ENCODE data around the gene SPRED3. TPM values are rescaled to one million over a fixed set of nuclear protein-coding genes. Genes with fewer than 3 reads are reported as not detected.

Gene SPRED3
- total and polyA plus RNA-seq, 9 of the 15 experiments (the other 6 are each of a cell fraction or from before 2014, with no cell fraction given): 0.05 to 1.3 (median 0.36) TPM

DNA sequence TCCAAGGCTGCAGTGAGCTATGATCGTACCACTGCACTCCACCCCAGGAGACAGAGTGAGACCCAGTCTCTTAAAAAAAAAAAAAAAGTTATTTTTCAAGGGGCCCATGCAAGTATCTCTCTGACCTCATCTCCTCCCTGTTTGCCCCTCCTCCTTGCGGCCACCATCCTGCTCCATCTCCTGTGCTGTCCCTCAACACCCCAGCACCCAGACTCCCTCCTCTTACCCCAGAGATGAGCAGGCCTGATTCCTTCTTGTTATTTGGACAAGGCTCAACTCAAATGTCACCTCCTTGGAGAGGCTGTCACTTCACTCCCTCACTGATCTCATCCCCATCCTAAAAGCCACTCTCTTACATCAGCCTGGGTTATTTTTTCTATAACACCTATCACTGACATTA is 49.4 kb downstream of the SPRED3 start:
- Histone ChIP-seq H3K9ac (ENCODE audit: insufficient read depth in 1 of 2, low read depth in 2 of 2, low read length in 2 of 2) (no peak overlapping the region), H2AFZ (ENCODE audit: low read depth, low read length) (no peak overlapping the region), H3K27me3 (ENCODE audit: control insufficient read depth in 2 of 2, insufficient read depth in 2 of 2, low read length in 2 of 2) (no peaks in the 10 kb centered on the region), H3K9me1 (ENCODE audit: control insufficient read depth, insufficient read depth, low read length) (no peaks in the 10 kb centered on the region), H3K27ac (ENCODE audit: extremely low read depth, low read depth, low read length) (no peak overlapping the region), H3K79me2 (ENCODE audit: control insufficient read depth, insufficient read depth, low read length) (0 out of 3 replicates have a peak, but pooled peaks cover 6% of the 10 kb centered on the region), H4K20me1 (replicated peaks; ENCODE audit: control insufficient read depth, insufficient read depth, low read length) (no peaks in the 10 kb centered on the region), H3K4me2 (ENCODE audit: insufficient read depth, low read length) (no peak overlapping the region), H3K9me3 (replicated peaks; ENCODE audit: control insufficient read depth, insufficient read depth, low read depth, low read length) (no peaks in the 10 kb centered on the region), H3K4me3 (no peak overlapping the region), H3K36me3 (ENCODE audit: control insufficient read depth, insufficient read depth, low read length) (no peaks in the 10 kb centered on the region), H3K4me1 (replicated peaks in 1 of 2; ENCODE audit: control insufficient read depth in 2 of 2, insufficient read depth in 2 of 2, low read length in 2 of 2) (peaks cover 18 to 40% of the 10 kb centered on the region in 2 experiments)
- 100% methylated on average over 1 of the region's 2 CpGs for whole genome bisulfite sequencing (ENCODE audit: insufficient coverage, low coverage, missing lambda C conversion rate)
- intact Hi-C loops (cut with micrococcal nuclease) (no loop called here), in situ Hi-C loops (cut with MboI) (no loop called here)
- BruUV-seq (replicated peaks): no TSS peak
- POLR2A ChIA-PET: interaction anchor here (1.3 kb wide), 1 partner anchor 14 kb away, joined by 6 read pairs; no protein-coding TSS in a partner anchor
- ATAC-seq (no peak), DNase-seq (ENCODE audit: extremely low read depth in 1 of 4, low spot score in 3 of 4) (no peak), FAIRE-seq (no peak)
- CTCF ChIA-PET (ENCODE audit: low intra/inter-chr PET ratio): no interaction called here
- TF ChIP-seq, protein P1, sequence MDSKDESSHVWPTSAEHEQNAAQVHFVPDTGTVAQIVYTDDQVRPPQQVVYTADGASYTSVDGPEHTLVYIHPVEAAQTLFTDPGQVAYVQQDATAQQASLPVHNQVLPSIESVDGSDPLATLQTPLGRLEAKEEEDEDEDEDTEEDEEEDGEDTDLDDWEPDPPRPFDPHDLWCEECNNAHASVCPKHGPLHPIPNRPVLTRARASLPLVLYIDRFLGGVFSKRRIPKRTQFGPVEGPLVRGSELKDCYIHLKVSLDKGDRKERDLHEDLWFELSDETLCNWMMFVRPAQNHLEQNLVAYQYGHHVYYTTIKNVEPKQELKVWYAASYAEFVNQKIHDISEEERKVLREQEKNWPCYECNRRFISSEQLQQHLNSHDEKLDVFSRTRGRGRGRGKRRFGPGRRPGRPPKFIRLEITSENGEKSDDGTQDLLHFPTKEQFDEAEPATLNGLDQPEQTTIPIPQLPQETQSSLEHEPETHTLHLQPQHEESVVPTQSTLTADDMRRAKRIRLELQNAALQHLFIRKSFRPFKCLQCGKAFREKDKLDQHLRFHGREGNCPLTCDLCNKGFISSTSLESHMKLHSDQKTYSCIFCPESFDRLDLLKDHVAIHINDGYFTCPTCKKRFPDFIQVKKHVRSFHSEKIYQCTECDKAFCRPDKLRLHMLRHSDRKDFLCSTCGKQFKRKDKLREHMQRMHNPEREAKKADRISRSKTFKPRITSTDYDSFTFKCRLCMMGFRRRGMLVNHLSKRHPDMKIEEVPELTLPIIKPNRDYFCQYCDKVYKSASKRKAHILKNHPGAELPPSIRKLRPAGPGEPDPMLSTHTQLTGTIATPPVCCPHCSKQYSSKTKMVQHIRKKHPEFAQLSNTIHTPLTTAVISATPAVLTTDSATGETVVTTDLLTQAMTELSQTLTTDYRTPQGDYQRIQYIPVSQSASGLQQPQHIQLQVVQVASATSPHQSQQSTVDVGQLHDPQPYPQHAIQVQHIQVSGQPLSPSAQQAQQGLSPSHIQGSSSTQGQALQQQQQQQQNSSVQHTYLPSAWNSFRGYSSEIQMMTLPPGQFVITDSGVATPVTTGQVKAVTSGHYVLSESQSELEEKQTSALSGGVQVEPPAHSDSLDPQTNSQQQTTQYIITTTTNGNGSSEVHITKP (IDR thresholded peaks at IDR 0.05; ENCODE audit: partially characterized antibody): peak; percentile 19
- no peak for TF ChIP-seq ZBED1 (IDR thresholded peaks at IDR 0.05)
- no peak for TF ChIP-seq ZNF347 (CRISPR knock-in tag; IDR thresholded peaks at IDR 0.05; ENCODE audit: low read depth)
- TF ChIP-seq, protein P2, sequence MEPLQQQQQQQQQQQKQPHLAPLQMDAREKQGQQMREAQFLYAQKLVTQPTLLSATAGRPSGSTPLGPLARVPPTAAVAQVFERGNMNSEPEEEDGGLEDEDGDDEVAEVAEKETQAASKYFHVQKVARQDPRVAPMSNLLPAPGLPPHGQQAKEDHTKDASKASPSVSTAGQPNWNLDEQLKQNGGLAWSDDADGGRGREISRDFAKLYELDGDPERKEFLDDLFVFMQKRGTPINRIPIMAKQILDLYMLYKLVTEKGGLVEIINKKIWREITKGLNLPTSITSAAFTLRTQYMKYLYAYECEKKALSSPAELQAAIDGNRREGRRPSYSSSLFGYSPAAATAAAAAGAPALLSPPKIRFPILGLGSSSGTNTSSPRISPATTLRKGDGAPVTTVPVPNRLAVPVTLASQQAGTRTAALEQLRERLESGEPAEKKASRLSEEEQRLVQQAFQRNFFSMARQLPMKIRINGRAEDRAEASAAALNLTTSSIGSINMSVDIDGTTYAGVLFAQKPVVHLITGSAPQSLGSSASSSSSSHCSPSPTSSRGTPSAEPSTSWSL (CRISPR knock-in tag; IDR thresholded peaks at IDR 0.05; ENCODE audit: borderline replicate concordance): no peak
- no peak for TF ChIP-seq PURB (CRISPR knock-in tag; IDR thresholded peaks at IDR 0.05; ENCODE audit: low read depth)
- TF ChIP-seq HNRNPK (IDR thresholded peaks at IDR 0.05; ENCODE audit: low read depth, low read length, poor library complexity, severe bottlenecking): no peak
- no peak for TF ChIP-seq MTA3 (IDR thresholded peaks at IDR 0.05; ENCODE audit: borderline replicate concordance)
- no peak for TF ChIP-seq TCFL5 (CRISPR knock-in tag; conservative IDR thresholded peaks at IDR 0.05)
- TF ChIP-seq, protein P3, sequence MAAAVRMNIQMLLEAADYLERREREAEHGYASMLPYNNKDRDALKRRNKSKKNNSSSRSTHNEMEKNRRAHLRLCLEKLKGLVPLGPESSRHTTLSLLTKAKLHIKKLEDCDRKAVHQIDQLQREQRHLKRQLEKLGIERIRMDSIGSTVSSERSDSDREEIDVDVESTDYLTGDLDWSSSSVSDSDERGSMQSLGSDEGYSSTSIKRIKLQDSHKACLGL (CRISPR knock-in tag; IDR thresholded peaks at IDR 0.05; ENCODE audit: borderline replicate concordance, poor library complexity, severe bottlenecking): no peak
- TF ChIP-seq HNRNPH1 (optimal IDR thresholded peaks at IDR 0.05; ENCODE audit: low read depth, low read length): no peak
- no peak for TF ChIP-seq RERE (CRISPR knock-in tag; IDR thresholded peaks at IDR 0.05; ENCODE audit: borderline replicate concordance)
